Measurements from ENCODE around the gene BID.
A peak's percentile ranks its signal among the peaks of the same experiment; 100 is the strongest.

Gene BID

DNA sequence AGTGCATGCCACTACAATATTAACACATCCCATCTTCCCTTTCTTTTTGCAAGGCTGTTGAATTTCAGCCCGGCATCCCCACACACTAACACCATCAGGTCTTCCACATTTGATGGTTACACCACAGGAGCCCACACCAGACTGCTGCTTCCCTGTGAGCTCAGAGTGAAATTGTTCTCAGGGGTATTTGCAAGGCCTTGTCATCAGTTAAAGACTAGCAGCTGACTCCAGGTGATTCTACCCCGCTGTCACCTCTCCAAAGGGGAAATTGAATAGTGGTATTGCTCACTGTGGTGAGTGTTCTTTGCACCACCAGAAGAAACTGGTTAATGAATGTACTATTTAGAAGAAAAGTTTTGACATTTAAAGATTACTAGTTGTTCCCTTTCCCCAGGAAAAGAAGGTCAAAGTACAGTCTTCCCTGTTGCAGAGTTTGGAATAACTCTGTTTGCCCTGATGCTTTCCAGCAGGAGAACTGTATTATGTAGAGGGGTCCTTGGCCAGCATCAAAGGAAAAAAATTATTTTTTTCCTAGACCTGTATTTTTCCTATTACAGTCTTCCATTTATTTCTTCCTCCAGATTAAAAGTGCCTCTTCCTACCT lies 41.9 kb downstream of the BID start:
- DNase-seq: no peak

DNA sequence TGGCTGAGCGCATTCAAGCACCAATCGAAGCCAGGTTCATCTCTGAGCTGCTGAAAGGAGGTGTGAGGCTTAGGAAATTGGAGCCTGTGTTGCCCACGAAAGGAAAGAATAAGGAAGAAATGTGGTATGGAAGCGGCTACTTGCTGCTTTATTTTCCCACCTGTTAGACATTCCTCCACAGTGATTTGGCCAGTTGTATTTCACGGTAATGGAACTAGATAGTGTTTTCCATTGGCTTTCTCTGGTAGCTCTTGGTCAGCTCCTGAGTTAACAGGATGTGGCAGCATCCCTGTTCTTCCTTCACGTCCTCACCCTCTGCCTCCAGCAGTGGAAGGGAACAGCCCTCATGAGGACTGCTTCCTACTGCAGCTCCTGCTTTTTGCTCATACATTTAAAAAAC lies 44.7 kb downstream of the BID start:
- DNase-seq: no peak

DNA sequence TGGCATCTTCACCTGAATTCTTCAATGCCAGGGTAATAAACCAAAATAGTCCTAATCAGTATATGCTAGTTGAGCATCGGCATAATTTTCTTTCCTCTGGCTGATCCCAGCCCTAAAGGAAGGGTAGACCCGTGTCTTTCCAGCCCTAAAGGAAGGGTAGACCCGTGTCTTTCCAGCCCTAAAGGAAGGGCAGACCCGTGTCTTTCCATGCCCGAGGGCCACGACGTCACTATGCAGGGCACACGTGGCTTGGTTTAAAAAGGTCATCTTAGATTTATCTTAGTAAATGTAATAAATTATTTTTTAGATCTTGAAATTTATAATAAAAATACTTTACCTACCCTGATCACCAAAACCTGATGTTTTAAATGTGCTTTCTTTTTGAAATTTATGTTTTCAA lies 45.5 kb downstream of the BID start:
- DNase-seq: no peak

DNA sequence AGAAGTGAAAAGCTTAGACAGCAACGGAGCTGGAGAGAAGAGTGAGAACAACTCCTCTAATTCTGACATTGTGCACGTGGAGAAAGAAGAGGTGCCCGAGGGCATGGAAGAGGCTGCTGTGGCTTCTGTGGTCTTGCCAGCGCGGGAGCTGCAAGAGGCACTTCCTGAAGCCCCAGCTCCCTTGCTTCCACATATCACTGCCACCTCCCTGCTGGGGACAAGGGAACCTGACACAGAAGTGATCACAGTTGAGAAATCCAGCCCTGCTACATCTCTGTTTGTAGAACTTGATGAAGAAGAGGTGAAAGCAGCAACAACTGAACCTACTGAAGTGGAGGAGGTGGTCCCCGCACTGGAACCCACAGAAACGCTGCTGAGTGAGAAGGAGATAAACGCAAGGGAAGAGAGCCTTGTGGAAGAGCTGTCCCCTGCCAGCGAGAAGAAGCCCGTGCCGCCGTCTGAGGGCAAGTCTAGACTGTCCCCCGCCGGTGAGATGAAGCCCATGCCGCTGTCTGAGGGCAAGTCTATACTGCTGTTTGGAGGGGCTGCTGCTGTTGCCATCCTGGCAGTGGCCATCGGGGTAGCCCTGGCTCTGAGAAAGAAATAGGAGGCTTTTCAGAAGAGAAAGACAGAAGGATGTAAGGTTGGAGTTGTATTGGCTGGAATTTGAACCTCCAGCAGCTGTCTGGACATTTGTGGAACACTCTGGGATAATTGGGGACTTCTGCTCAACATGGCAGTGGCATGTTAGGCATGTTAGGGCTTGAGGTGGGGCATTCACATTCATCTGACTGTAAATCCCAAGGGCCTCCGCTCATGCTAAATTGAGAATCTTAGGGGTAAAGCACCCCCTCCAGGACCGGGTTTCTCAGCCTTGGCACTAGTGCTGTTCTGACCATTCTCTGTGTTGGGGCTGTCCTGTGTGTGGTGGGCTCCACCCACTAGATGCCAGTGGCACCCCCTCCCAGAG lies 47.1 kb downstream of the BID start:
- DNase-seq: no peak

DNA sequence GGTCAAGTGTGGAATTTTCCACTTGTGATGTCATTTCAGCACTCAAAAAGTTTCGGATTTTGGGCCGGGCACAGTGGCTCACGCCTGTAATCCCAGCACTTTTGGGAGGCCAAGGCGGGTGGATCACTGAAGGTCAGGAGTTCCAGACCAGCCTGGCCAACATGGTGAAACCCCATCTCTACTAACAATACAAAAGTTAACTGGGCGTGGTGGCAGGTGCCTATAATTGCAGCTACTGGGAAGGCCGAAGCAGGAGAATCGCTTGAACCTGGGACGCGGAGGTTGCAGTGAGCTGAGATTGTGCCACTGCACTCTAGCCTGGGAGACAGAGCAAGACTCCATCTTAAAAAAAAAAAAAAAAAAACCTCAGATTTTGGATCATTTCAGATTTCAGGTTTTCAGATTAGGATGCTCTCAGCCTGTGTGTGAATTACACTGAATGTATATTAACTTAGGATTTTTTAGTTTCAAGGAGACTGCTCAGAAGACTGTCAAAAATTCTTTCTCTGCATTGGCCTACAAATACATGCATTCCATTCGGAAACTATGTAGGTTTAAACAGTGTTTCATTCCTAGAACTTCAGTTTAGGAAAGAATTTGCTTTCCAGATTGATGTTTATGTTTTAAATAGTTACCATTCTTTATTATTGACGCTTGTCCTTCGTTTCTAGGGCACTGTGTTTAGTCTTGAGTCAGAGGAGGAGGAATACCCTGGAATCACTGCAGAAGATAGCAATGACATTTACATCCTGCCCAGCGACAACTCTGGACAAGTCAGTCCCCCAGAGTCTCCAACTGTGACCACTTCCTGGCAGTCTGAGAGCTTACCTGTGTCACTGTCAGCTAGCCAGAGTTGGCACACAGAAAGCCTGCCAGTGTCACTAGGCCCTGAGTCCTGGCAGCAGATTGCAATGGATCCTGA lies 48.0 kb downstream of the BID start:
- DNase-seq: no peak

DNA sequence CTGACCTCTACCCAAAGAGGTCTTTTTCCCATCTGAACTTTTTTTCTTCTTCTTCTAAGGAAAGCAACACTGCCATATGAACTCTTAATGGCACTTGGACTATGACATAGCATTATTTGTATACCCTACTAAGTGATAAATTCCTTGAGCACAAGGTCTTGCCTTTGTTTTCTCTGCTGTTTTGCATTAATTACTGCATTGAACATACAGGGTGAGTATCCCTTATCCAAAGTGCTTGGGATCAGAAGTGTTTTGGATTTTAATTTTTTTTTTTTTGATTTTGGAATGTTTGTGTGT lies 48.8 kb downstream of the BID start:
- no peak for DNase-seq

DNA sequence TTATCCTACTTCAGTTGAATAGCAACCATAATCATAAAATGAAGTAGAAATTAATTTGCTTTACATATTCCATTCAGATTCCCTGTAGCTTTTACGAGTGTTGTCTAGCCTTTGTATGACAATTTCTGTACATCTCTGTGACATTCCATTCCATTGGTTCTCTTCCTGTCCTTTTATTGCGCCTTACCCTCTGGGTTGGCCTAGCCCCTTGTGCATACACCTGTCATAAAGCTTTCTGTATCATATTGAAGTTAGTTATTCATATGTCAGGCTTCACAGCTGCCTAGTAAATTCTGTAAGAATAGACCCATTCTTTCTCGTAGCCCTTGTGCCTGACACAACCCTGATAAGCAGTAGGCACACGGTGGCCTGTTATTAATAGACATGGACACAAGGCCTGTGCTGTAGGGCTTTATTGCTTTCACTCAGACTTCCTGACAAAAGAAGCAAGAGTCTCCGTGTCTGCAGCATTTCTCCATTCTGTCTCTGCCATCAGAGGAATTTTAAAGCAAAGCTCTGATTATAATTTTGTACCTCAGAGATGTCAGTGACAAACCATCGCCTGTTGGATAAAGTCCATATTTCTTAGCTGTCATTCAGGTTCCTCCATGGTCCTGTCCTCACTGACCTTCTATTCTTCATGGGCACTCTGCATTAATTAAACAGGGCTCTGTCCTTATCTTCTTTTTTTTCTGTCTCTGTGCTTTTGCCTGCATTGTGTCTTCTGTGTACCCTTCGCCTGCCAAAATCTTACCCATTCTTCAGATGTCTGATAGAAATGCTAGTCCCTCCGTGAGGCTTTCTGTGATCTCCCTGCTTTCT lies 49.4 kb downstream of the BID start:
- no peak for DNase-seq

DNA sequence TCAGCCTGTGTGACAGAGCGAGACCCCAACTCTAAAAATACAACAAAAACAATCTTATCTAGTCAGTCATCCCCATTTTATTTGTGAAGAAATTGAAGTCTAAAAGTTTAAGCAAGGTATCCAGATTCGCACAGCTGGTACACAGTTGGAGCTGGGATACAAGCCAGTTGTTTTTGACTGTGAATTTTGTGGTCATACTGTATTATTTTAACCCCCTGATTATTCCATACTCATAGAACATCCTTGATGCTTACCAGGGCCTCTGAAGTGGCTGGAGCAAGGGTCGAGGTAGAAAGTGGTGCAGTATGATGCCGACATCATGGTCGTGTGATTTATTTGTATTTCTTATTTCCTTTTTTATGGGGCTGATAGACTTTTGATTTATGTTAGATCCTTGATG lies 50.0 kb downstream of the BID start:
- no peak for DNase-seq

DNA sequence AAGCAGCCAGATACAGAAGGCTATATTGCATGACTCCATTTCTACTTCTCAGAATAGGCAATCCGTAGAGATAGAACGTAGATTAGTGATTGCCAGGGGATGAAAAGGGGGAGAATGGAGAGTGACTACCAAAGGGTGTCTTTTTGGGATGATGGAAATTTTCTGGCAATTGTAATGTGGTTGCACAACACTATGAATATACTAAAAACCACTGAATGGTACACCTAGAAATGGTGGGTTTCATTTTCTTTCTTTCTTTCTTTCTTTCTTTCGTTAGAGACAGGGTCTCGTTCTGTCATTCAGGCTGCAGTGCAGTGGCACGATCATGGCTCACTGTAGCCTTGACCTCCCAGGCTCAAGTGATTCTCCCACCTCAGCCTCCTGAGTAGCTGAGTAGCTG lies 54.4 kb downstream of the BID start:
- no peak for DNase-seq

DNA sequence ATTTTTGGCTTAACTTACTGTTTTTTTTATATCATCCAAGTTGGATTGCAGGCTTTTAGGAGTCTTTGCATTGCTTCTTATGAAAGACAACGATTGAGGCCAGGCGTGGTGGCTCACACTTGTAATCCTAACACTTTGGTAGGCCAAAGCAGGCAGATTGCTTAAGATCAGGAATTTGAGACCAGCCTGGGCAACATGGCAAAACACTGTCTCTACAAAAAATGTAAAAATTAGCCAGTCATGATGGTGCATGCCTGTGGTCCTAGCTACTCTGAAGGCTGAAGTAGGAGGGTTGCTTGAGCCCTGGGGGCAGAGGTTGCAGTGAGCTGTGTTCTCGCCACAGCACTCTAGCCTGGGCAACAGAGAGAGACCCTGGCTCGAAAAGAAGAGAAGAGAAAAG lies 56.6 kb downstream of the BID start:
- DNase-seq: no peak

DNA sequence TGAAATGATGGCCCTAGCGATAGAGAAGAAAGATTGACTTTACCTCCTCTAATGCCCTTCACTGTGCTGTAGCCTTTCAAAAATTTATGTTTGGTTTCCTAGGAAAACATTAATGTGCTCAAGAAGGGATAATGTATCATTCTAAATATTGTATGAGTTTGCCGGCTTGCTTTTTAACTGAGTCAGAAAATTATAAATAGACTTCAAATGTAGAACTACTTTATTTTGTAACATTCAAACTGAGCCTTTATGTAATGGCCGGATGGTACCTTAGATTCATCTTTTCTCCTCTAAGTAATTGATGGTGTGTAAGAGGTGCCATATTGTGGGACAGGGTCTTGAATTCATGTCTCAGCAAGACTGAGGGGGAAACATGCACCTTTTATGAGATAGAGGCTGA lies 57.7 kb downstream of the BID start:
- no peak for DNase-seq

DNA sequence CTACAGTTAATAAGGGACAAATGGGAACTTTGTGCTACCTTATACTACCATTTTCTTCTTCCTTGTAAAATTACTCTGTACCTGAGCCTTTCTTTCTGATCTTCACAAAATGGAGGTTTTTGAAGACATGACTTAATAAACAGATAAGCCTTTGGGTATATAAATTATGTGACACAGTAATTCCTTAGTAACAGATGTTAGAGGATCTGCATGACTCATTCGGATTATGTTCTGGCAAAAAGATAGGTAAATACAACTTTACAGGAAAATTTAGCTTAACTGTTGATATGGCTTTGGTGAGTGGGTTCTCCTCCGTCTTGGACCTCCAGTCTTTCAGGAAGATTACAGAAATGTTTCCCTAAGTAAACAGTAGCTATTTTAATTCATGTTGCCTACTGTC lies 61.8 kb downstream of the BID start:
- no peak for DNase-seq

DNA sequence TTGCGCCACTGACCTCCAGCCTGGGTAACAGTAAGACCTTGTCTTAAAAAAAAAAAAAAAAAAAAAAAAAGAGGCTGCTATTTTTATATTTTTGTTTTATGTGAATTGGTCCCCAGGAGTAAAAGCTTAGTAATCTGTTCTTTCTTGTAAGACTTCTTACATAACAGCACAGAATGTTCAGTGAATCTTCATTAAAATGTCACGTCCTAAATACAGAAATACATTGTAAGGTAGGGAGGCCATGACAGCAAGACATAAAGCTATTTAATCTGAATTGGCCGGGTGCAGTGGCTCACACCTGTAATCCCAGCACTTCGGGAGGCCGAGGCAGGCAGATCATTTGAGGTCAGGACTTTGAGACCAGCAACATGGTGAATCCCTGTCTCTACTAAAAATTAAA lies 64.2 kb downstream of the BID start:
- no peak for DNase-seq

DNA sequence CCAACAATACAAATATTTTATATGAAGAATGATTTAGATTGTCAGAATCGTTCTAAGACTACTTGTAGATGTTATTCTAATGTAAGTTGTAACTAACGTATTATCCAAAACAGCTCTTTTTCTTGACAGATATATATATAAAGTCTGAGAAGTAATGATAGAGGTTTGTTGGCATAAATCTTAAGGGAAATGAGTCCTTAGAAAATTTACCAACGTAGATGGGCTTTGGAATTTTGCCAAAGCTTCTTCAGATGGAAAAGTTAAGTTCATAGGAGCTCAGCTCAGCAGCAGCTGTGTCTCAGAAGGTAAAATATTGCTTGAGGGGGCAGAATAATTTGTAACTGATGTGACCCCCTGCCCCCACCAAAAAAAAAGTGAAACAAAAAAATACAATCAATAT lies 66.7 kb downstream of the BID start:
- DNase-seq: no peak

DNA sequence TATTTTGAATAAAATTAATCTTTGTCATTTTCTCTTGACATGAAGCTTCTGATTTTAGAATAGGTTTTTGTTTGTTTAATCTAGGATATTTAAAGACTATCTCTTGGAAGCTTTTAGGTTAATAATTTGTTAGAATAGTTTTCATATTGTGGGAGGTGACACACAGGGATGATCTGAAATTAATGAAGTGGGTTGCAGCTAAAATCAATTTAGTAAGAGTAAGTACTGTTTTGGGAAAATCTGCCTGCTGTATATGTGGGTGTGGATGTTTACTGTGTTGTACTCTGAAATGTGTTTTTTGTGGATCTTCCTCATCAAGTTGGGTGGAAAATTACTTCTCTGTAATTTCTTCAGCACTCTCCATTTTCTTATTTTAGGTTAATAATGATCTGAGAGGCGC lies 67.3 kb downstream of the BID start:
- no peak for DNase-seq

DNA sequence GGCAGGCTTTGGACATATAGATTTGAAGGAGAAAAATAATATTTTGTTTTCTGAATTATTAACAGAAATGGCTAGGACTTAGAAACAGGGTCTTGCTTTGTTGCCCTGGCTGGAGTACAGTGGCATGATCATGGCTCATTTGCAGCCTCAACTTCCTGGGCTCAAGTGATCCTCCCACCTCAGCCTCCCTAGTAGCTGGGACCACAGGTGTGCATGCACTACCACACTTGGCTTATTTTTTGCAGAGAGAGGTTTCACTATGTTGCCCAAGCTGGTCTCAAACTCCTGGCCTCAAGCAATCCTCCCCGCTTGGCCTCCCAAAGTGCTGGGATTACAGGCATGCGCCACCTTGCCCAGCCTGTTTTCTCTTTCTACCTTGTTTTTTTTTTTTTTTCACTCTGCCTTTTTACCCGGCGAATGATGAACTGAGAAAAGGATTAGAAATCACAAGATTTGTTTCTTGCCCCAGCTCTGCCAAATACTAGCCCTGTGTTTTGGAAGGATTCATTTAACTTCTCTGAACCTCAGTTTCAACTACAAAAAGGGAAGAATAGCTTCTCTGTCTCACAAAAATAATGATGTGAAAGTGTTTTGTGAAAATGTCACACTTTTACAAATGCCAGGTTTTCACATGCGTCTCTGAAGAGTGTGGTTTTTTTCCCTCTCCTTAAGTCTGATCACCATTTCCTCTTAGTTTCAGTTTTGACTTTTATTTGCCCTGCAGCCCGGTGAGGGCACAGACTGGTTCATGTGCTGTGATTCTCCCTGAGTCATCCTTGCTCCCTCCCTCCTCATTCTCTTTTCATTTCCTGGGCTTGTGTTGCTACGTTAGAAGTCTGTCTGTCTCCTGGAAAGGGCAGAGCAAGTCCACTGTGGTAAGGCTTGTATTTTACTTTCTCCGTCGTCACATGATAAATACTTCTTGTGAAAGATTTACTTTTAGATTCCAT lies 68.0 kb downstream of the BID start:
- DNase-seq: peak; percentile 53

DNA sequence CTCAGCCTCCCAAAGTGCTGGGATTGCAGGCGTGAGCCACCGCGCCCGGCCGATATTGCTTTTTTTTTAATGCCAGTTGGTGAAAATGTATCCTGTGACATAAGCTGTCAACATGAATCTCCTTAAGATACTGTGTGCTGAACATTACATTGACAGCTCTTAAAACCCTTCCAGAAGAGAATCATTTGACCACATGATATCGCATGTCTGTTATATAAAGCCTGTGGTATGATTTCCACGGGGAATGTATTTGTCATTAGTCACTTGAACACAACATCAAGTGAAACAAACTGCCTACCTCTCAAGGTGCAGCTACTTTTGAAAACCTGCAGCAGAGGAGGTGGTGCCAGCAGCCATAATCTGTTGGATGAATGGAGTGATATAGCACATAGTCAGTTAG lies 68.7 kb downstream of the BID start:
- DNase-seq: no peak

DNA sequence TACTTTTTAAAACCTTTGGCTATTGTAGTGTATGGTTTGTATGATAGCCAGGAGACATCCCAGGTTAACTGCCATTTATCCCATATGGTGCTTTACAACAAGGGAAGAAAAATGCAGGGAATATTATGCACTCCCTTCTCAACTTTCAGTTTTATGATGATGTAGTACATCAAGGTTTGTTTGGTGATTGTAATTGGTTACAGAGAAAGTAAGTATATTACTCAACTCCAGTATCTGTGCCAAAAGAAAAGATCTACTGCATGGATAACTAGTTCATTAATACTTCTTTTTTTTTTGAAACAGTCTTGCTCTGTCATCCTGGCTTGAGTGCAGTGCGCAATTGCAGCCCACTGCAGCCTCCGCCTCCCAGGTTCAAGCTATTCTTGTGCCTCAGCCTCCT lies 70.5 kb downstream of the BID start:
- DNase-seq: no peak

DNA sequence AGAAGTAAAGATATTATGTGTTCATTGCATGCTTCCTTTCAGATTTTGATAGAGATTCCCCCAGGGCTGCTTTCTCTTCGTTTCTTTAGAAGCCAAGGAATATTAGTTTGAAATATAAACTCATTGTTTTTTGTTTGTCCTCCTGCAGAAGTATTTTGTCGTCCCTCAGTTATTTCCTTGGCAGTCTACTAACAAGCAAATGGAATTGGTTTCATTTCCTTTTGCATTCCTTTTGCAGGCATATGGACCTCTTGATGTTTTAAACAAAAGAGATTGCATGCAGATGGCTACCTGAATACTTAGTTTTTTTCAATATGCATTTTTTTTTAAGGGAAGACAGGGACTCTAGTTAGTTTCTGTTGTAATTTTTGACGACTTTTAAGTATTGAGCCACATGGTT lies 73.5 kb downstream of the BID start:
- no peak for DNase-seq

DNA sequence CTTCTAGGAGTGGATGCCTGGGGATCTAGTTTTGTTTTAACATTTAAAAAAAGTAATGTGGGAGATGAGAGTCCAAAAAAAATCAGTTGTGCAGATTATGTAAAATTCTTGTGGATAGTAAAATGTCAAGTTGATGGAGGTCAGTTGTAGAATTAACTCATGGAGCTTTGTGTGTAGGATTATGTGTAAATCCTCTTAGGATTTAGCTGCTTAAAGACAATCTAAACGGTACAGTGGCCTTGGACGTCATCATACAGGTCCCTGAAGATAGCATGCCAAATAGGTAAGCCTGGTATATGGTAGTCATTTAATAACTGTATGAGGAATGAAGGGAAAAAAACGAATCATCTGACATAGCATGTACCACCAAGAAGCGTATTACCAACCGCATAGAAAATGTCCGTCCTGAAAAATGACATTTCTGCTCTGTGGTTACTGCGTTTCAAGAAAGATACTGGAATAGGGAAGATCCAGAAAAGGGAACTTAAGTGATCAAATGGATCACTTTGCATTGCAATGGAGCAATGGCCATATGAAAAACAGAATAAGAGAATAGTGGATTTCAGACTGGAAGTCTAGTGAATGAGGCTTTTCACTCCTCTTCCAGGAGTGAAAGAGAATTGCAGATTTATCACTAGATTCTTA lies 74.5 kb downstream of the BID start:
- DNase-seq: no peak

DNA sequence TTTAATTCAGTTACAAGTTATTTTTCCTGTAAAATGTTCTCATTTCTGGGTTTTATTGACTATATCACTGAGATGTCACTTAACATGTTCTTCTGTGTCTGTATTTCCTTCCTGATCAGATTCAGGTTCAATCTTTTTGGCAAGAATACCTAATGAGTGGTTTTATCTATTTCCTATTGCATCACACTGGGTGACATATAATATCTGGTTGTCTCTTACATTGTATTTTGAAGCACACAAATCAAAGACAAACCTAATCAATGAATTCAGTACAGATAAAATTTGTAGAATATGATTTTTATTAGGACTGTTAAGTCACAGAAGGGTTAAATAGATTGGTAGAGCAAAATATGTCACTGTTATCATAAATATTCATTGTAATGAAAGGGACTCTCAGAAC lies 75.3 kb downstream of the BID start:
- DNase-seq: no peak

All from stimulated activated CD4-positive, alpha-beta T cell treated with anti-CD3 and anti-CD28 coated beads, Interleukin-4, amount 100 ng/mL, for 24 hours (primary cell).